ENCODE results near the gene ADGRG6. TPM values are rescaled to one million over a fixed set of nuclear protein-coding genes. Genes with fewer than 3 reads are reported as not detected.
"Not testable (repeated sequence)": the region's sequence is repeated elsewhere in the genome, so short reads cannot be mapped to it uniquely, and the experiment has no call there.

Gene ADGRG6
- total and polyA plus RNA-seq, 2 donors (not counting 1 experiment from before 2014, with no cell fraction given) = 49.9 to 67.2 TPM

DNA sequence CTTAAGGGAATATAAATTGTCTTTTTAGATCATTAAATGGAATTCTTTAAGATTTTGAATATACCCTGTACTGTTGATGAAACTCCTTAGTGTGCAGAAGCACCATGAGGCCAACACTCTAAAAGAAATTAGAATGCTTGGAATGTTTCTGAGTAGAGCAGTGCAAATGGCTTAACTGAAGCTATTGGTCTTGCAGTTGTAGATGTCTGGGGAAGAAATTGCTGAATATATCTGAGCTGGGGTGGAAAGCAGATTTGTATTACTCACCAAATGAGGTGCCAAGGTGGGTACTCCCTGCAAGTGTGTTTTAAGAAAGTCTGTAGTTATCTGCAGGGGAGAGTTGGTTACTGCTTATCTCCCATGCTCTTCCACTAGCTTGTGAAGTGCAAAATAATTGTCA is 119.0 kb downstream of the ADGRG6 start:
- H3K4me1 ChIP-seq (ENCODE audit: control insufficient read depth, extremely low read depth, insufficient read depth, low read length) = peaks cover 9% of the 10 kb centered on the region
- H2AFZ ChIP-seq (ENCODE audit: low read length) = no peak overlapping the region
- no peaks in the 10 kb centered on the region for H3K79me2 ChIP-seq (ENCODE audit: control insufficient read depth, insufficient read depth, low read length)
- H3K9me3 ChIP-seq (ENCODE audit: control insufficient read depth, insufficient read depth, low read depth, low read length) = no peaks in the 10 kb centered on the region
- no peaks in the 10 kb centered on the region for H3K27me3 ChIP-seq (ENCODE audit: control insufficient read depth, insufficient read depth, low read length)
- no peak for DNase-seq (ENCODE audit: low read depth in 2 of 2)
- no peaks in the 10 kb centered on the region for H4K20me1 ChIP-seq (ENCODE audit: control insufficient read depth, extremely low read depth, insufficient read depth, low read length)
- no peak for TF ChIP-seq EZH2 (IDR thresholded peaks at IDR 0.05; ENCODE audit: low read length, missing control alignments)
- TF ChIP-seq, protein P1, sequence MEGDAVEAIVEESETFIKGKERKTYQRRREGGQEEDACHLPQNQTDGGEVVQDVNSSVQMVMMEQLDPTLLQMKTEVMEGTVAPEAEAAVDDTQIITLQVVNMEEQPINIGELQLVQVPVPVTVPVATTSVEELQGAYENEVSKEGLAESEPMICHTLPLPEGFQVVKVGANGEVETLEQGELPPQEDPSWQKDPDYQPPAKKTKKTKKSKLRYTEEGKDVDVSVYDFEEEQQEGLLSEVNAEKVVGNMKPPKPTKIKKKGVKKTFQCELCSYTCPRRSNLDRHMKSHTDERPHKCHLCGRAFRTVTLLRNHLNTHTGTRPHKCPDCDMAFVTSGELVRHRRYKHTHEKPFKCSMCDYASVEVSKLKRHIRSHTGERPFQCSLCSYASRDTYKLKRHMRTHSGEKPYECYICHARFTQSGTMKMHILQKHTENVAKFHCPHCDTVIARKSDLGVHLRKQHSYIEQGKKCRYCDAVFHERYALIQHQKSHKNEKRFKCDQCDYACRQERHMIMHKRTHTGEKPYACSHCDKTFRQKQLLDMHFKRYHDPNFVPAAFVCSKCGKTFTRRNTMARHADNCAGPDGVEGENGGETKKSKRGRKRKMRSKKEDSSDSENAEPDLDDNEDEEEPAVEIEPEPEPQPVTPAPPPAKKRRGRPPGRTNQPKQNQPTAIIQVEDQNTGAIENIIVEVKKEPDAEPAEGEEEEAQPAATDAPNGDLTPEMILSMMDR (conservative IDR thresholded peaks at IDR 0.05 in 1 of 2, IDR thresholded peaks at IDR 0.05 in 1 of 2; ENCODE audit: low read depth in 1 of 2, low read length in 2 of 2) = no peak
- no peak overlapping the region for H3K4me3 ChIP-seq (replicated peaks in 1 of 4; ENCODE audit: control extremely low read depth in 1 of 4, insufficient read depth in 1 of 4, low read depth in 3 of 4, low read length in 4 of 4)
- no peaks in the 10 kb centered on the region for H3K36me3 ChIP-seq (ENCODE audit: control insufficient read depth, insufficient read depth, low read length)
- no peak overlapping the region for H3K27ac ChIP-seq (ENCODE audit: insufficient read depth, low read length)
- H3K9ac ChIP-seq (ENCODE audit: insufficient read depth, low read length) = no peak overlapping the region
- no peak overlapping the region for H3K4me2 ChIP-seq (ENCODE audit: extremely low read depth, insufficient read depth, low read length)

DNA sequence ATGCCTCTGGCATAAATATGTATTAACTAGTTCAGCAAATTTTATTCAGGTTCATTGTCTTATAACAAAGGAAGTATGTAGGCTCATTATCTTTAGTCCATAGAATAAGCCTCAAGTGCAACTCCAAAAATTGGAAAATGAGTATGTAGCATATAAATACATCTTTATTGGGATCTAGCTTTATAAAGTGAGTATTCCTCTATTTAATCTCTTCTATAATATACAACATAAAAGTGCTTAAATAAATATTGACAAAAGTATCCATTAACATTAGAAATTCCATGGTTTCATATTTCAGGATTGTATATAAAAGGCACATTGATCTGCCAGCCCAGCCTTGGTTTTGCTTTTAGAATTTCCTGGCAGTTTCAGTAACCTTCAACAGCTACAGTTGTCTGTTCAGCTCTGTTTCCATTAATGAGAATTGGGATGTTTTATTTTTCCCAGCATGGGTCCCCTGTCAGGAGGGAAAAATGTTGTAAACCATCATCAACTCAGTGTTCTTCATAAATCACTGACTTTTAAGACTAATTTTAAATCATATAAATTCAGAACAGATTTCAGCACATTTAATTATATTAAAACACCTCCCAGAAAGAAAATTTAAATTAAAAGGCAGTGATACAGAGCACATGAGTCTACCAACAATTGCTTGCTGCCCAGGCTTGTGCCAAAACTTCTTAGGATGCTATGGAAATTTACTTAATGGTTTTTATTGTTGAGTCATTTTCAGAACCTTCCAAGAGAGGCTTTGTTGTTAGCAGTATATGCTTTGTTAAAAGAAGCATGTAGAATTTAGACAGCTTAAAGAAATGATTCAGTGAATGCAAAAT is 119.7 kb downstream of the ADGRG6 start:
- Histone ChIP-seq H2AFZ (ENCODE audit: low read length) (no peak overlapping the region), H3K4me3 (replicated peaks in 1 of 4; ENCODE audit: control extremely low read depth in 1 of 4, insufficient read depth in 1 of 4, low read depth in 3 of 4, low read length in 4 of 4) (no peak overlapping the region), H3K27me3 (ENCODE audit: control insufficient read depth, insufficient read depth, low read length) (no peaks in the 10 kb centered on the region), H3K4me2 (ENCODE audit: extremely low read depth, insufficient read depth, low read length) (no peak overlapping the region), H3K36me3 (ENCODE audit: control insufficient read depth, insufficient read depth, low read length) (no peaks in the 10 kb centered on the region), H3K27ac (ENCODE audit: insufficient read depth, low read length) (no peak overlapping the region), H4K20me1 (ENCODE audit: control insufficient read depth, extremely low read depth, insufficient read depth, low read length) (no peaks in the 10 kb centered on the region), H3K9ac (ENCODE audit: insufficient read depth, low read length) (no peak overlapping the region), H3K4me1 (ENCODE audit: control insufficient read depth, extremely low read depth, insufficient read depth, low read length) (peaks cover 7% of the 10 kb centered on the region), H3K9me3 (ENCODE audit: control insufficient read depth, insufficient read depth, low read depth, low read length) (no peaks in the 10 kb centered on the region), H3K79me2 (ENCODE audit: control insufficient read depth, insufficient read depth, low read length) (no peaks in the 10 kb centered on the region)
- peak; percentile 31 to 49 for DNase-seq (ENCODE audit: low read depth in 2 of 2)
- no peak for TF ChIP-seq EZH2 (IDR thresholded peaks at IDR 0.05; ENCODE audit: low read length, missing control alignments)
- TF ChIP-seq, protein P1 (conservative IDR thresholded peaks at IDR 0.05 in 1 of 2, IDR thresholded peaks at IDR 0.05 in 1 of 2; ENCODE audit: low read depth in 1 of 2, low read length in 2 of 2) = no peak

DNA sequence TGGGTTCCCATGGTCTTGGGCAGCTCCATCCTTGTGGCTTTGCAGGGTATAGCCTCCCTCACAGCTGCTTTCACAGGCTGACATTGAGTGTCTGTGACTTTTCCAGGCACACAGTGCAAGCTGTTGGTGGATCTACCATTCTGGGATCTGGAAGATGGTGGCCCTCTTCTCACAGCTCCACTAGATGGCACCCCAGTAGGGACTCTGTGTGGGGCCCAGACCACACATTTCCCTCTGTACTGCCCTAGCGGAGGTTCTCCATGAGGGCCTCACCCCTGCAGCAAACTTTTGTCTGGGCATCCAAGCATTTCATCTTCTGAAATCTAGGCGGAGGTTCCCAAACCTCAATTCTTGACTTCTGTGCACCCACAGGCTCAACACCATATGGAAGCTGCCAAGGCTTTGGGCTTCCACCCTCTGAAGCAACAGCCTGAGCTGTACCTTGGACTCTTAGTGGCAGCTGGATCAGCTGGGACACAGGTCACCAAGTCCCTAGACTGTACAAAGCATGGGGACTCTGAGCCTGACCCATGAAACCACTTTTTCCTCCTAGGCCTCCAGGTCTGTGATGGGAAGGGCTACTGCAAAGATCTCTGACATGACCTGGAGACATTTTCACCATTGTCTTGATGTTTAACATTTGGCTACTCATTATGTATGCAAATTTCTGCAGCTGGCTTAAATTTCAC is 124.8 kb downstream of the ADGRG6 start:
- DNase-seq (ENCODE audit: low read depth in 2 of 2); H3K9ac ChIP-seq (ENCODE audit: insufficient read depth, low read length); H3K4me2 ChIP-seq (ENCODE audit: extremely low read depth, insufficient read depth, low read length): not testable (repeated sequence)

DNA sequence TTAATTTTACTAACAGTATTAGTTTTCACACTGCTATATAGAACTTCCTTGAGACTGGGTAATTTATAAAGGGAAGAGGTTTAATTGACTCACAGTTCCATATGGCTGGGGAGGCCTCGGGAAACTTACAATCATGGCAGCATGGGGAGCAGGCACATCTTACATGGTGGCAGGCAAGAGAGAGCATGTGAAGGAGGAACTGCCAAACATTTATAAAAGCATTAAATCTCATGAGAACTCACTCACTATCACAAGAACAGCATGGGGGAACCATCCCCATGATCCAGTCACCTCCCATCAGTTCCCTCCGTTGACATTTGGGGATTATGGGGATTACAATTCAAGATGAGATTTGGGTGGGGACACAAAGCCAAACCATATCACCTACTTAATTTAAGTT is 126.7 kb downstream of the ADGRG6 start:
- H3K79me2 ChIP-seq (ENCODE audit: control insufficient read depth, insufficient read depth, low read length); H3K27me3 ChIP-seq (ENCODE audit: control insufficient read depth, insufficient read depth, low read length); H3K9ac ChIP-seq (ENCODE audit: insufficient read depth, low read length); H3K9me3 ChIP-seq (ENCODE audit: control insufficient read depth, insufficient read depth, low read depth, low read length); H3K27ac ChIP-seq (ENCODE audit: insufficient read depth, low read length); H3K4me1 ChIP-seq (ENCODE audit: control insufficient read depth, extremely low read depth, insufficient read depth, low read length); H4K20me1 ChIP-seq (ENCODE audit: control insufficient read depth, extremely low read depth, insufficient read depth, low read length); H3K4me2 ChIP-seq (ENCODE audit: extremely low read depth, insufficient read depth, low read length); H3K36me3 ChIP-seq (ENCODE audit: control insufficient read depth, insufficient read depth, low read length); H2AFZ ChIP-seq (ENCODE audit: low read length); H3K4me3 ChIP-seq (replicated peaks in 1 of 4; ENCODE audit: control extremely low read depth in 1 of 4, insufficient read depth in 1 of 4, low read depth in 3 of 4, low read length in 4 of 4); DNase-seq (ENCODE audit: low read depth in 2 of 2): not testable (repeated sequence)

More for the DNA sequence above, 124.8 kb downstream of the ADGRG6 start:
- H3K4me1 ChIP-seq (ENCODE audit: control insufficient read depth, extremely low read depth, insufficient read depth, low read length); H3K9me3 ChIP-seq (ENCODE audit: control insufficient read depth, insufficient read depth, low read depth, low read length); H3K27me3 ChIP-seq (ENCODE audit: control insufficient read depth, insufficient read depth, low read length); H4K20me1 ChIP-seq (ENCODE audit: control insufficient read depth, extremely low read depth, insufficient read depth, low read length); H3K79me2 ChIP-seq (ENCODE audit: control insufficient read depth, insufficient read depth, low read length); H3K4me3 ChIP-seq (replicated peaks in 1 of 4; ENCODE audit: control extremely low read depth in 1 of 4, insufficient read depth in 1 of 4, low read depth in 3 of 4, low read length in 4 of 4); H2AFZ ChIP-seq (ENCODE audit: low read length); H3K27ac ChIP-seq (ENCODE audit: insufficient read depth, low read length); H3K36me3 ChIP-seq (ENCODE audit: control insufficient read depth, insufficient read depth, low read length): not testable (repeated sequence)
